ENCODE measurements around the gene GMPS.

DNA sequence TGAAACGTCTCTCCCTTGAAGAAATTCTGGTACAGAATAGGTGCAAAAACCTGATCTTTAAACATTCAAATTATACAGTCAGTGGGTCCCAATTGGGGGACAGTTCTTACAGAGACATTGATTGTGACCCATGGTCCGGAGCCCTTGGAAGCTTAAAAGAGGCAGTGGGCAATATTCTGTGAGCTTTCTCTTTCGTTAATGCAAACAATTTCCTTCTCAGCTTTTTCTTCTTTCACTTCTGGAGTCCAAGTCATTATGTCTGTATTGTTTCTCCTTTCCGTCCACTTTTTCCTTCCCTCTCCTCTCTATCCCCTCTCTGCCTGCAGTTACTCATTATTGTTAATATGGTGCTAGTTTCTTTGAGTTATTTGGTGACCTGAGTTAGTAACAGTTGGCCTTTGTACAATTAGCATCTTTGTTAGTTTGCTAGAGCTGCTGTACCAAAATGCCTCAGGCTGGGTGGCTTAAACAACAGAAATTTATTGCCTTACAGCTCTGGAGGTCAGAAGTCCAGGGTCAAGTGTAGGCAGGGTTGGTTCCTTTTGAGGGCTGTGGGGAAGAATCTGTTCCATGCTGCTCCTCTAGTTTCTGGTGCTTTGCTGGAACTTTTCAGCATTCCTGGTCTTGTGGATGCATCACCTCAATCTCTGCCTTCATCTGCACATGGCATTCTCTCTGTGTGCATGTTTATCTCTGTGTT is 102.6 kb downstream of the GMPS start:
- TF ChIP-seq, protein P1, sequence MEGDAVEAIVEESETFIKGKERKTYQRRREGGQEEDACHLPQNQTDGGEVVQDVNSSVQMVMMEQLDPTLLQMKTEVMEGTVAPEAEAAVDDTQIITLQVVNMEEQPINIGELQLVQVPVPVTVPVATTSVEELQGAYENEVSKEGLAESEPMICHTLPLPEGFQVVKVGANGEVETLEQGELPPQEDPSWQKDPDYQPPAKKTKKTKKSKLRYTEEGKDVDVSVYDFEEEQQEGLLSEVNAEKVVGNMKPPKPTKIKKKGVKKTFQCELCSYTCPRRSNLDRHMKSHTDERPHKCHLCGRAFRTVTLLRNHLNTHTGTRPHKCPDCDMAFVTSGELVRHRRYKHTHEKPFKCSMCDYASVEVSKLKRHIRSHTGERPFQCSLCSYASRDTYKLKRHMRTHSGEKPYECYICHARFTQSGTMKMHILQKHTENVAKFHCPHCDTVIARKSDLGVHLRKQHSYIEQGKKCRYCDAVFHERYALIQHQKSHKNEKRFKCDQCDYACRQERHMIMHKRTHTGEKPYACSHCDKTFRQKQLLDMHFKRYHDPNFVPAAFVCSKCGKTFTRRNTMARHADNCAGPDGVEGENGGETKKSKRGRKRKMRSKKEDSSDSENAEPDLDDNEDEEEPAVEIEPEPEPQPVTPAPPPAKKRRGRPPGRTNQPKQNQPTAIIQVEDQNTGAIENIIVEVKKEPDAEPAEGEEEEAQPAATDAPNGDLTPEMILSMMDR (IDR thresholded peaks at IDR 0.05 in 2 of 3, conservative IDR thresholded peaks at IDR 0.05 in 1 of 3; ENCODE audit: control insufficient read depth in 2 of 3, extremely low read depth in 1 of 3, insufficient read depth in 1 of 3, low read depth in 3 of 3, low read length in 3 of 3), result no peak
- TF ChIP-seq, protein P2, sequence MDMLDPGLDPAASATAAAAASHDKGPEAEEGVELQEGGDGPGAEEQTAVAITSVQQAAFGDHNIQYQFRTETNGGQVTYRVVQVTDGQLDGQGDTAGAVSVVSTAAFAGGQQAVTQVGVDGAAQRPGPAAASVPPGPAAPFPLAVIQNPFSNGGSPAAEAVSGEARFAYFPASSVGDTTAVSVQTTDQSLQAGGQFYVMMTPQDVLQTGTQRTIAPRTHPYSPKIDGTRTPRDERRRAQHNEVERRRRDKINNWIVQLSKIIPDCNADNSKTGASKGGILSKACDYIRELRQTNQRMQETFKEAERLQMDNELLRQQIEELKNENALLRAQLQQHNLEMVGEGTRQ (IDR thresholded peaks at IDR 0.05; ENCODE audit: borderline replicate concordance, low read depth, low read length), result no peak
- TF ChIP-seq MTA2 (IDR thresholded peaks at IDR 0.05; ENCODE audit: low read depth) (no peak), CHD1 (IDR thresholded peaks at IDR 0.05; ENCODE audit: low read depth, low read length) (no peak), ZNF24 (IDR thresholded peaks at IDR 0.05) (no peak), SIX5 (IDR thresholded peaks at IDR 0.05; ENCODE audit: low read depth, low read length, severe bottlenecking) (no peak), JUNB (IDR thresholded peaks at IDR 0.05) (no peak)
- TF ChIP-seq, protein P3, sequence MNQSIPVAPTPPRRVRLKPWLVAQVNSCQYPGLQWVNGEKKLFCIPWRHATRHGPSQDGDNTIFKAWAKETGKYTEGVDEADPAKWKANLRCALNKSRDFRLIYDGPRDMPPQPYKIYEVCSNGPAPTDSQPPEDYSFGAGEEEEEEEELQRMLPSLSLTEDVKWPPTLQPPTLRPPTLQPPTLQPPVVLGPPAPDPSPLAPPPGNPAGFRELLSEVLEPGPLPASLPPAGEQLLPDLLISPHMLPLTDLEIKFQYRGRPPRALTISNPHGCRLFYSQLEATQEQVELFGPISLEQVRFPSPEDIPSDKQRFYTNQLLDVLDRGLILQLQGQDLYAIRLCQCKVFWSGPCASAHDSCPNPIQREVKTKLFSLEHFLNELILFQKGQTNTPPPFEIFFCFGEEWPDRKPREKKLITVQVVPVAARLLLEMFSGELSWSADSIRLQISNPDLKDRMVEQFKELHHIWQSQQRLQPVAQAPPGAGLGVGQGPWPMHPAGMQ (IDR thresholded peaks at IDR 0.05; ENCODE audit: borderline replicate concordance), result no peak

Data from GM12878 (cell line).